ENCODE results near the gene ZBTB7B. TPM values are rescaled to one million over a fixed set of nuclear protein-coding genes. Genes with fewer than 3 reads are reported as not detected.

ZBTB7B gene
- polyA plus RNA-seq, 2 of the 4 experiments (the other 2 are of a cell fraction): 20.5 to 30.7 TPM

- WGBS (ENCODE audit: missing lambda C conversion rate): 85% methylated on average over 14 of the region's 14 CpGs
- POLR2A ChIA-PET: interaction anchor here (0.6 to 6.0 kb wide), 6 partner anchors 8 to 60 kb away, joined by 3 to 91 read pairs (median 6); partner anchors contain the start of genes CKS1B, FLAD1, PBXIP1 and SHC1
- H3K4me2 ChIP-seq: no peak overlapping the region
- peak overlapping the region; percentile 16 to 63; a peak in 4 of 6 replicates for H3K27ac ChIP-seq
- ATAC-seq (peak; percentile 70 to 75), FAIRE-seq (no peak), DNase-seq (ENCODE audit: low read depth in 1 of 2, low spot score in 1 of 2) (peak in 1 of 2 experiments; percentile 63)
- H3K9me3 ChIP-seq: no peaks in the 10 kb centered on the region
- H3K4me3 ChIP-seq: no peak overlapping the region
- peaks cover 29% of the 10 kb centered on the region for H3K4me1 ChIP-seq
- CTCF ChIA-PET: no interaction called here
- no peak for TF ChIP-seq TP53 (CRISPR knock-in tag; IDR thresholded peaks at IDR 0.05)
- TF ChIP-seq CTCF (IDR thresholded peaks at IDR 0.05): peak; percentile 29
- no peak for TF ChIP-seq ESRRA (IDR thresholded peaks at IDR 0.05; ENCODE audit: borderline replicate concordance, low read length)
- TF ChIP-seq SMC3 (IDR thresholded peaks at IDR 0.05): peak; percentile 41; the same call in 1 of the 3 replicates
- no peak for TF ChIP-seq KDM1A (IDR thresholded peaks at IDR 0.05; ENCODE audit: low read depth)
- no peak; a peak in 1 of 5 replicates for TF ChIP-seq JUN (IDR thresholded peaks at IDR 0.05)
- TF ChIP-seq CBX8 (IDR thresholded peaks at IDR 0.05): no peak
- peak in 1 of 2 experiments; percentile 30; a peak in 2 of 5 replicates for TF ChIP-seq RAD21 (conservative IDR thresholded peaks at IDR 0.05 in 1 of 2, IDR thresholded peaks at IDR 0.05 in 1 of 2)
- TF ChIP-seq HOXB5 (CRISPR knock-in tag; IDR thresholded peaks at IDR 0.05): no peak
- TF ChIP-seq RNF2 (IDR thresholded peaks at IDR 0.05; ENCODE audit: borderline replicate concordance, low read depth): no peak
- no peak for TF ChIP-seq FOXS1 (CRISPR knock-in tag; IDR thresholded peaks at IDR 0.05)
- TF ChIP-seq MAFK (IDR thresholded peaks at IDR 0.05; ENCODE audit: partially characterized antibody): no peak
- TF ChIP-seq NFE2L2 (conservative IDR thresholded peaks at IDR 0.05; ENCODE audit: low read length): no peak
- no peak for TF ChIP-seq FOSB (CRISPR knock-in tag; IDR thresholded peaks at IDR 0.05)
- TF ChIP-seq, protein P1, sequence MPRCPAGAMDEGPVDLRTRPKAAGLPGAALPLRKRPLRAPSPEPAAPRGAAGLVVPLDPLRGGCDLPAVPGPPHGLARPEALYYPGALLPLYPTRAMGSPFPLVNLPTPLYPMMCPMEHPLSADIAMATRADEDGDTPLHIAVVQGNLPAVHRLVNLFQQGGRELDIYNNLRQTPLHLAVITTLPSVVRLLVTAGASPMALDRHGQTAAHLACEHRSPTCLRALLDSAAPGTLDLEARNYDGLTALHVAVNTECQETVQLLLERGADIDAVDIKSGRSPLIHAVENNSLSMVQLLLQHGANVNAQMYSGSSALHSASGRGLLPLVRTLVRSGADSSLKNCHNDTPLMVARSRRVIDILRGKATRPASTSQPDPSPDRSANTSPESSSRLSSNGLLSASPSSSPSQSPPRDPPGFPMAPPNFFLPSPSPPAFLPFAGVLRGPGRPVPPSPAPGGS (IDR thresholded peaks at IDR 0.05): no peak
- TF ChIP-seq, protein P2, sequence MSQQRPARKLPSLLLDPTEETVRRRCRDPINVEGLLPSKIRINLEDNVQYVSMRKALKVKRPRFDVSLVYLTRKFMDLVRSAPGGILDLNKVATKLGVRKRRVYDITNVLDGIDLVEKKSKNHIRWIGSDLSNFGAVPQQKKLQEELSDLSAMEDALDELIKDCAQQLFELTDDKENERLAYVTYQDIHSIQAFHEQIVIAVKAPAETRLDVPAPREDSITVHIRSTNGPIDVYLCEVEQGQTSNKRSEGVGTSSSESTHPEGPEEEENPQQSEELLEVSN (IDR thresholded peaks at IDR 0.05; ENCODE audit: borderline replicate concordance, low read depth): no peak
- TF ChIP-seq SREBF2 (IDR thresholded peaks at IDR 0.05): no peak
- TF ChIP-seq, protein P3, sequence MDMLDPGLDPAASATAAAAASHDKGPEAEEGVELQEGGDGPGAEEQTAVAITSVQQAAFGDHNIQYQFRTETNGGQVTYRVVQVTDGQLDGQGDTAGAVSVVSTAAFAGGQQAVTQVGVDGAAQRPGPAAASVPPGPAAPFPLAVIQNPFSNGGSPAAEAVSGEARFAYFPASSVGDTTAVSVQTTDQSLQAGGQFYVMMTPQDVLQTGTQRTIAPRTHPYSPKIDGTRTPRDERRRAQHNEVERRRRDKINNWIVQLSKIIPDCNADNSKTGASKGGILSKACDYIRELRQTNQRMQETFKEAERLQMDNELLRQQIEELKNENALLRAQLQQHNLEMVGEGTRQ (IDR thresholded peaks at IDR 0.05): no peak
- no peak for TF ChIP-seq JUNB (IDR thresholded peaks at IDR 0.05)
- TF ChIP-seq BHLHE40 (IDR thresholded peaks at IDR 0.05; ENCODE audit: low read depth, low read length): no peak
Observed at GRCh38 chr1:154992721-154993571, 9.7 kb upstream of the ZBTB7B start.

GRCh38 chr1:154993572-154994268, 8.9 kb upstream of the ZBTB7B start, which contains the start of gene LENEP:
Gene LENEP (plus strand): TSS chr1:154993586. CDS start chr1:154993608, 22 bp downstream.
- H3K4me3 ChIP-seq: no peak within 1 kb of the TSS
- 89% methylated on average over 7 of the region's 8 CpGs for WGBS (ENCODE audit: missing lambda C conversion rate)
- POLR2A ChIA-PET: interaction anchor here (0.6 to 6.0 kb wide), 6 partner anchors 9 to 60 kb away, joined by 3 to 91 read pairs (median 6); partner anchors contain the start of genes CKS1B, FLAD1, PBXIP1 and SHC1
- H3K27ac ChIP-seq: peak within 1 kb of the TSS; percentile 35 to 63; a peak in 5 of 6 replicates
- H3K4me2 ChIP-seq: no peak within 1 kb of the TSS
- H3K4me1 ChIP-seq: peaks cover 31% of the 10 kb centered on the region
- no peaks in the 10 kb centered on the region for H3K9me3 ChIP-seq
- TF ChIP-seq PBX3 (IDR thresholded peaks at IDR 0.05): 0 out of 2 replicates have a peak, but pooled peaks have one; percentile 39
- TF ChIP-seq CTCF (IDR thresholded peaks at IDR 0.05): no peak
- no peak for TF ChIP-seq RCOR1 (IDR thresholded peaks at IDR 0.05; ENCODE audit: low read depth, low read length)
- 0 out of 5 replicates have a peak, but pooled peaks of 1 of the 2 experiments have one; percentile 15 for TF ChIP-seq JUN (IDR thresholded peaks at IDR 0.05)
- no peak for TF ChIP-seq RARB (CRISPR knock-in tag; IDR thresholded peaks at IDR 0.05)
- no peak for DNase-seq (ENCODE audit: low read depth in 1 of 2, low spot score in 1 of 2)
- FAIRE-seq: no peak
- CTCF ChIA-PET: interaction anchor here (1.4 kb wide), 1 partner anchor 91 kb away, joined by 7 read pairs; no protein-coding TSS in a partner anchor
- peak; percentile 7 to 25; a peak in 3 of 6 replicates for ATAC-seq

Measured in A549 (cell line).